ENCODE data around the gene COL18A1.

The COL18A1 gene

GRCh38 chr21:45466330-45467220 lies 61.6 kb downstream of the COL18A1 start:
- no peak; the same call in 2 of the 3 replicates for ATAC-seq
- TF ChIP-seq ARNTL (CRISPR knock-in tag; IDR thresholded peaks at IDR 0.05; ENCODE audit: borderline replicate concordance, low read depth): no peak
- peak; percentile 81; the same call in 1 of the 2 replicates for TF ChIP-seq TCF4 (CRISPR knock-in tag; IDR thresholded peaks at IDR 0.05; ENCODE audit: borderline replicate concordance)
- TF ChIP-seq ZNF565 (CRISPR knock-in tag; conservative IDR thresholded peaks at IDR 0.05; ENCODE audit: low read depth): no peak

DNA sequence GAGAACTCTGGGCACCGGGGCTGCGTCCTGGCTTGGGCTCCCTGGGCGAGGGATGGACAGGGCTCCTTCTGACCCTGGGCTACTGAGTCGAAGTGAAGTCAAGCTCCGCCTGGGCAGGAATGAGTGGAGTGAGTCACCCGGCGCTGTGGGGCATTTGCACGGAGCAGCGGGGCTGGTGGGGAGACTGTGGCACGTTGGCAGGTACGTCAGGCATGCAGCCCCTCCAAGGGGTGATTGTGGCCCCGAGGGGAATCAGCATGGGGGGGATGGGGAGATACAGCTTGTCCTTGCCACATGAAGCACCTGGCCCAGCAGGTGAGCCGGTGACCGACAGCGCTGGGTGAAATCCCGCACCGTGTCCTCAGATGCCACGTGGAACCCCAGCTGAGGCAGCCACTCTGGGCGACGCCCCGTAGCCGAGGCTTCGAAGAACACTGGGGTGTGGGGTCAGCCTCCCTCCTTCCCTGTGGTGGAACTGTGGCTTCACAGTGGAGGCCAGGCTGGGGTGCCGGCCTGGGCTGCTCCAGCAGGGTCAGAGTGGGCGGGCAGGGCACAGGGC lies 62.3 kb downstream of the COL18A1 start:
- ATAC-seq: peak; percentile 29
- no peak for TF ChIP-seq CSDC2 (CRISPR knock-in tag; IDR thresholded peaks at IDR 0.05)

- ATAC-seq: no peak
- TF ChIP-seq ZFP3 (CRISPR knock-in tag; IDR thresholded peaks at IDR 0.05) (no peak), CSDC2 (CRISPR knock-in tag; IDR thresholded peaks at IDR 0.05) (no peak), POU6F1 (CRISPR knock-in tag; IDR thresholded peaks at IDR 0.05; ENCODE audit: borderline replicate concordance, low read depth) (no peak), ZFP30 (CRISPR knock-in tag; IDR thresholded peaks at IDR 0.05) (no peak), PPARA (CRISPR knock-in tag; IDR thresholded peaks at IDR 0.05; ENCODE audit: borderline replicate concordance) (no peak), RARB (CRISPR knock-in tag; IDR thresholded peaks at IDR 0.05) (no peak), BACH2 (CRISPR knock-in tag; IDR thresholded peaks at IDR 0.05; ENCODE audit: borderline replicate concordance) (no peak), TSHZ2 (CRISPR knock-in tag; IDR thresholded peaks at IDR 0.05) (no peak), GLIS3 (CRISPR knock-in tag; IDR thresholded peaks at IDR 0.05) (no peak), ESRRG (CRISPR knock-in tag; IDR thresholded peaks at IDR 0.05) (no peak)
- TF ChIP-seq, protein P1, sequence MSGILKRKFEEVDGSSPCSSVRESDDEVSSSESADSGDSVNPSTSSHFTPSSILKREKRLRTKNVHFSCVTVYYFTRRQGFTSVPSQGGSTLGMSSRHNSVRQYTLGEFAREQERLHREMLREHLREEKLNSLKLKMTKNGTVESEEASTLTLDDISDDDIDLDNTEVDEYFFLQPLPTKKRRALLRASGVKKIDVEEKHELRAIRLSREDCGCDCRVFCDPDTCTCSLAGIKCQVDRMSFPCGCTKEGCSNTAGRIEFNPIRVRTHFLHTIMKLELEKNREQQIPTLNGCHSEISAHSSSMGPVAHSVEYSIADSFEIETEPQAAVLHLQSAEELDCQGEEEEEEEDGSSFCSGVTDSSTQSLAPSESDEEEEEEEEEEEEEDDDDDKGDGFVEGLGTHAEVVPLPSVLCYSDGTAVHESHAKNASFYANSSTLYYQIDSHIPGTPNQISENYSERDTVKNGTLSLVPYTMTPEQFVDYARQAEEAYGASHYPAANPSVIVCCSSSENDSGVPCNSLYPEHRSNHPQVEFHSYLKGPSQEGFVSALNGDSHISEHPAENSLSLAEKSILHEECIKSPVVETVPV (CRISPR knock-in tag; IDR thresholded peaks at IDR 0.05): no peak
- TF ChIP-seq, protein P2, sequence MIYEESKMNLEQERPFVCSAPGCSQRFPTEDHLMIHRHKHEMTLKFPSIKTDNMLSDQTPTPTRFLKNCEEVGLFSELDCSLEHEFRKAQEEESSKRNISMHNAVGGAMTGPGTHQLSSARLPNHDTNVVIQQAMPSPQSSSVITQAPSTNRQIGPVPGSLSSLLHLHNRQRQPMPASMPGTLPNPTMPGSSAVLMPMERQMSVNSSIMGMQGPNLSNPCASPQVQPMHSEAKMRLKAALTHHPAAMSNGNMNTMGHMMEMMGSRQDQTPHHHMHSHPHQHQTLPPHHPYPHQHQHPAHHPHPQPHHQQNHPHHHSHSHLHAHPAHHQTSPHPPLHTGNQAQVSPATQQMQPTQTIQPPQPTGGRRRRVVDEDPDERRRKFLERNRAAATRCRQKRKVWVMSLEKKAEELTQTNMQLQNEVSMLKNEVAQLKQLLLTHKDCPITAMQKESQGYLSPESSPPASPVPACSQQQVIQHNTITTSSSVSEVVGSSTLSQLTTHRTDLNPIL (CRISPR knock-in tag; IDR thresholded peaks at IDR 0.05; ENCODE audit: low read depth): no peak
- TF ChIP-seq, protein P3, sequence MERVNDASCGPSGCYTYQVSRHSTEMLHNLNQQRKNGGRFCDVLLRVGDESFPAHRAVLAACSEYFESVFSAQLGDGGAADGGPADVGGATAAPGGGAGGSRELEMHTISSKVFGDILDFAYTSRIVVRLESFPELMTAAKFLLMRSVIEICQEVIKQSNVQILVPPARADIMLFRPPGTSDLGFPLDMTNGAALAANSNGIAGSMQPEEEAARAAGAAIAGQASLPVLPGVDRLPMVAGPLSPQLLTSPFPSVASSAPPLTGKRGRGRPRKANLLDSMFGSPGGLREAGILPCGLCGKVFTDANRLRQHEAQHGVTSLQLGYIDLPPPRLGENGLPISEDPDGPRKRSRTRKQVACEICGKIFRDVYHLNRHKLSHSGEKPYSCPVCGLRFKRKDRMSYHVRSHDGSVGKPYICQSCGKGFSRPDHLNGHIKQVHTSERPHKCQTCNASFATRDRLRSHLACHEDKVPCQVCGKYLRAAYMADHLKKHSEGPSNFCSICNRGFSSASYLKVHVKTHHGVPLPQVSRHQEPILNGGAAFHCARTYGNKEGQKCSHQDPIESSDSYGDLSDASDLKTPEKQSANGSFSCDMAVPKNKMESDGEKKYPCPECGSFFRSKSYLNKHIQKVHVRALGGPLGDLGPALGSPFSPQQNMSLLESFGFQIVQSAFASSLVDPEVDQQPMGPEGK (CRISPR knock-in tag; IDR thresholded peaks at IDR 0.05; ENCODE audit: borderline replicate concordance): no peak
Measured at GRCh38 chr21:45468051-45468970, 63.3 kb downstream of the COL18A1 start.
